BE2C (cell line): ENCODE measurements around the gene MYH3.

Experiments used
- DNase-seq: peaks from one replicate; pipeline ENCODE4 v3.0.0-alpha.2; 2020
- H3K27me3 ChIP-seq: fragments of 250-450 bp; sonication (Bioruptor Pico); 2 replicates; pipeline ENCODE4 v1.5.1; 2020; ENCODE audit warnings: mild to moderate bottlenecking
- H3K36me3 ChIP-seq: fragments of 250-450 bp; sonication (Bioruptor Pico); 2 replicates; pipeline ENCODE4 v1.5.1; 2020; ENCODE audit warnings: mild to moderate bottlenecking
- H3K4me1 ChIP-seq: fragments of 250-450 bp; sonication (Bioruptor Pico); 2 replicates; pipeline ENCODE4 v1.5.1; 2020
- H3K4me3 ChIP-seq: 2 replicates; pipeline ENCODE4 v1.5.1; 2011; ENCODE audit warnings: low read depth, low read length
- H3K9me3 ChIP-seq: fragments of 250-450 bp; sonication (Bioruptor Pico); 2 replicates; pipeline ENCODE4 v1.5.1; 2020
- CTCF ChIP-seq: IDR thresholded peaks from 2 replicates; pipeline ENCODE4 v1.5.1; 2012; ENCODE audit warnings: mild to moderate bottlenecking, low read depth, low read length

Gene MYH3

GRCh38 chr17:10613775-10614513 lies 43.2 kb downstream of the MYH3 start:
- Histone ChIP-seq H3K4me1 (no peaks in the 10 kb centered on the region), H3K9me3 (no peaks in the 10 kb centered on the region), H3K27me3 (no peaks in the 10 kb centered on the region), H3K36me3 (no peaks in the 10 kb centered on the region), H3K4me3 (no peak overlapping the region)
- no peak for DNase-seq
- TF ChIP-seq CTCF, result no peak

GRCh38 chr17:10612957-10613744 lies 44.0 kb downstream of the MYH3 start:
- H3K9me3 ChIP-seq, result no peaks in the 10 kb centered on the region
- TF ChIP-seq CTCF, result no peak
- no peak overlapping the region for H3K4me3 ChIP-seq
- DNase-seq, result no peak
- no peaks in the 10 kb centered on the region for H3K36me3 ChIP-seq
- H3K4me1 ChIP-seq, result no peaks in the 10 kb centered on the region
- H3K27me3 ChIP-seq, result no peaks in the 10 kb centered on the region

- H3K27me3 ChIP-seq, result no peaks in the 10 kb centered on the region
- DNase-seq, result no peak
- H3K9me3 ChIP-seq, result no peaks in the 10 kb centered on the region
- no peak overlapping the region for H3K4me3 ChIP-seq
- no peak for TF ChIP-seq CTCF
- no peaks in the 10 kb centered on the region for H3K4me1 ChIP-seq
- H3K36me3 ChIP-seq, result no peaks in the 10 kb centered on the region
Measured at GRCh38 chr17:10610884-10611283, 46.2 kb downstream of the MYH3 start.

GRCh38 chr17:10608244-10608643 lies 48.9 kb downstream of the MYH3 start:
- Histone ChIP-seq H3K9me3 (no peaks in the 10 kb centered on the region), H3K4me3 (no peak overlapping the region), H3K4me1 (no peaks in the 10 kb centered on the region), H3K27me3 (no peaks in the 10 kb centered on the region), H3K36me3 (no peaks in the 10 kb centered on the region)
- no peak for TF ChIP-seq CTCF
- DNase-seq, result no peak

- Histone ChIP-seq H3K27me3 (no peaks in the 10 kb centered on the region), H3K4me3 (no peak overlapping the region), H3K9me3 (no peaks in the 10 kb centered on the region), H3K36me3 (no peaks in the 10 kb centered on the region), H3K4me1 (no peaks in the 10 kb centered on the region)
- no peak for DNase-seq
- no peak for TF ChIP-seq CTCF
Measured at GRCh38 chr17:10606110-10606509, 51.0 kb downstream of the MYH3 start.

- no peak for DNase-seq
- H3K36me3 ChIP-seq, result no peaks in the 10 kb centered on the region
Measured at GRCh38 chr17:10605221-10605783, 51.8 kb downstream of the MYH3 start.

More at GRCh38 chr17:10605221-10605783, 51.8 kb downstream of the MYH3 start:
- no peaks in the 10 kb centered on the region for H3K9me3 ChIP-seq
- H3K4me3 ChIP-seq, result no peak overlapping the region
- no peak for TF ChIP-seq CTCF
- no peaks in the 10 kb centered on the region for H3K4me1 ChIP-seq
- H3K27me3 ChIP-seq, result no peaks in the 10 kb centered on the region
